Measurements from ENCODE around the gene ATP2A1.
"Not testable (repeated sequence)": the region's sequence is repeated elsewhere in the genome, so short reads cannot be mapped to it uniquely, and the experiment has no call there.

Gene ATP2A1

DNA sequence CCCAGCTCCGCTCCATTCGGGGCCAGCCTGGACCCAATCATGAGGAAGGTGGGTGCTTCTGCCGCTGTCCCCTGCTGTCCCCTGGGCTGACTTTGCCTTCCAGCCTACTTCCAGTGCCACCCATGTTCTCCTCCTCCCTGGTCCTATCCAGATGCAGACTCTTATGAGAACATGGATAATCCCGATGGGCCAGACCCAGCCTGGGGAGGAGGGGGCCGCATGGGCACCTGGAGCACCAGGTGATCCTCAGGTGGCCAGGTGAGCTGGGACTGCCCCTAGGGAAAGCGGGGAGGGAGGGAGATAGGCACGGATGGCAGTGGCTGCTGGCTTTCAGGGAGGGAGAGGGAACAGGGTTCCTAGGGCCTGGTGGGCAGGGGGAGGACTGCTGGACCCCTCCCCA is 60.4 kb downstream of the ATP2A1 start:
- Histone ChIP-seq H3K27me3 (ENCODE audit: control insufficient read depth, insufficient read depth, low read length) (no peaks in the 10 kb centered on the region), H3K9ac (ENCODE audit: low read length) (no peak overlapping the region), H3K27ac (ENCODE audit: low read depth, low read length) (no peak overlapping the region), H3K9me3 (ENCODE audit: control insufficient read depth, insufficient read depth, low read depth, low read length) (no peaks in the 10 kb centered on the region), H3K4me1 (ENCODE audit: control insufficient read depth, insufficient read depth, low read length) (peaks cover 5% of the 10 kb centered on the region), H3K4me3 (ENCODE audit: low read depth, low read length) (no peak overlapping the region), H3K36me3 (ENCODE audit: control insufficient read depth, insufficient read depth, low read length) (no peaks in the 10 kb centered on the region)

DNA sequence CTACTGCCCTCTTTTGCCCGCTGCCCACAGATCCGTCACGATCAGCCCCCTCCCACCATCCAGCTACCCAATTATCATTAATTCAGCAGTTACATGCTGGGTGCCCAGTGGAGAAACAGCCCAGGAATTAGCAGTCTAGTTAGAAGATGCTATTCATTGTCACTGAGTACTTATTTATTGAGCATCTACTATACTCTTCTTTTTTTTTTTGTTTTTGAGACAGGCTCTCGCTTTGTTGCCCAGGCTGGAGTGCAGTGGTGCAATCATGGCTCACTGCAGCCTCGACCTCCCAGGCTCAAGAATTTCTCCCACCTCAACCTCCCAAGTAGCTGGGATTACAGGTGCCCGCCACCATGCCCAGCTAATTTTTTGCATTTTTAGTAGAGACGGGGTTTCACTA is 61.5 kb downstream of the ATP2A1 start:
- not testable (repeated sequence) for H3K9ac ChIP-seq (ENCODE audit: low read length); H3K4me3 ChIP-seq (ENCODE audit: low read depth, low read length); H3K27ac ChIP-seq (ENCODE audit: low read depth, low read length); H3K36me3 ChIP-seq (ENCODE audit: control insufficient read depth, insufficient read depth, low read length); H3K9me3 ChIP-seq (ENCODE audit: control insufficient read depth, insufficient read depth, low read depth, low read length); H3K4me1 ChIP-seq (ENCODE audit: control insufficient read depth, insufficient read depth, low read length); H3K27me3 ChIP-seq (ENCODE audit: control insufficient read depth, insufficient read depth, low read length)

GRCh38 chr16:28943281-28943680 is 65.0 kb downstream of the ATP2A1 start:
- H3K27ac ChIP-seq (ENCODE audit: low read depth, low read length), result no peak overlapping the region

DNA sequence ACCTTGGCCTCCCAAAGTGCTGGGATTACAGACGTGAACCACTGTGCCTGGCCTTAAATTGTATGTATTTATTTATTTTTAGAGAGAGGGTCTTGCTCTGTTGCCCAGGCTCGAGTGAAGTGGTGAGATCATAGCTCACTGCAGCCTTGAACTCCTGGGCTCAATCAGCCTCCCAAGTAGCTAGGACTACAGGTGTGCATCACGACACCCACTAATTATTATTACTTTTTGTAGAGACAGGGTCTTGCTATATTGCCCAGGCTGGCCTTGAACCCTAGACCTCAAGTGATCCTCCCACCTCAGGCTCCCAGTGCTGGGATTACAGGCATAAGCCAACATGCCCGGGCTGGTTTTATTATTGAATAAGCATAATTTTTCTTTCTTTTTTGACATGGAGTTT is 68.4 kb downstream of the ATP2A1 start:
- Histone ChIP-seq H3K4me1 (ENCODE audit: control insufficient read depth, insufficient read depth, low read length) (peaks cover 2% of the 10 kb centered on the region), H3K27ac (ENCODE audit: low read depth, low read length) (no peak overlapping the region), H3K9ac (ENCODE audit: low read length) (no peak overlapping the region)

More at GRCh38 chr16:28943281-28943680, 65.0 kb downstream of the ATP2A1 start:
- no peaks in the 10 kb centered on the region for H3K27me3 ChIP-seq (ENCODE audit: control insufficient read depth, insufficient read depth, low read length)
- no peaks in the 10 kb centered on the region for H3K9me3 ChIP-seq (ENCODE audit: control insufficient read depth, insufficient read depth, low read depth, low read length)
- no peaks in the 10 kb centered on the region for H3K36me3 ChIP-seq (ENCODE audit: control insufficient read depth, insufficient read depth, low read length)
- no peak overlapping the region for H3K4me3 ChIP-seq (ENCODE audit: low read depth, low read length)
- peaks cover 2% of the 10 kb centered on the region for H3K4me1 ChIP-seq (ENCODE audit: control insufficient read depth, insufficient read depth, low read length)
- H3K9ac ChIP-seq (ENCODE audit: low read length), result no peak overlapping the region

GRCh38 chr16:28950648-28951409 is 72.5 kb downstream of the ATP2A1 start, which contains the start of gene NFATC2IP:
NFATC2IP (plus strand) TSS chr16:28950937; CDS start chr16:28951012, 75 bp downstream.
- H3K9ac ChIP-seq (ENCODE audit: low read length), result peak within 1 kb of the TSS; percentile 92
- no peaks in the 10 kb centered on the region for H3K9me3 ChIP-seq (ENCODE audit: control insufficient read depth, insufficient read depth, low read depth, low read length)
- no peaks in the 10 kb centered on the region for H3K27me3 ChIP-seq (ENCODE audit: control insufficient read depth, insufficient read depth, low read length)
- H3K27ac ChIP-seq (ENCODE audit: low read depth, low read length), result peak within 1 kb of the TSS; percentile 81
- H3K4me1 ChIP-seq (ENCODE audit: control insufficient read depth, insufficient read depth, low read length), result peaks cover 8% of the 10 kb centered on the region; the same call in 1 of the 2 replicates
- peaks cover 36% of the 10 kb centered on the region for H3K36me3 ChIP-seq (ENCODE audit: control insufficient read depth, insufficient read depth, low read length)
- peak within 1 kb of the TSS; percentile 96 for H3K4me3 ChIP-seq (ENCODE audit: low read depth, low read length)

More for the DNA sequence above, 68.4 kb downstream of the ATP2A1 start:
- Histone ChIP-seq H3K4me3 (ENCODE audit: low read depth, low read length) (no peak overlapping the region), H3K27me3 (ENCODE audit: control insufficient read depth, insufficient read depth, low read length) (no peaks in the 10 kb centered on the region), H3K36me3 (ENCODE audit: control insufficient read depth, insufficient read depth, low read length) (no peaks in the 10 kb centered on the region), H3K9me3 (ENCODE audit: control insufficient read depth, insufficient read depth, low read depth, low read length) (no peaks in the 10 kb centered on the region)

- peak overlapping the region; percentile 96 for H3K4me3 ChIP-seq (ENCODE audit: low read depth, low read length)
- H3K9me3 ChIP-seq (ENCODE audit: control insufficient read depth, insufficient read depth, low read depth, low read length), result no peaks in the 10 kb centered on the region
- H3K27me3 ChIP-seq (ENCODE audit: control insufficient read depth, insufficient read depth, low read length), result no peaks in the 10 kb centered on the region
- H3K27ac ChIP-seq (ENCODE audit: low read depth, low read length), result peak overlapping the region; percentile 81
- H3K4me1 ChIP-seq (ENCODE audit: control insufficient read depth, insufficient read depth, low read length), result peaks cover 8% of the 10 kb centered on the region; the same call in 1 of the 2 replicates
- peaks cover 42% of the 10 kb centered on the region for H3K36me3 ChIP-seq (ENCODE audit: control insufficient read depth, insufficient read depth, low read length)
- peak overlapping the region; percentile 92 for H3K9ac ChIP-seq (ENCODE audit: low read length)
These were observed 73.2 kb downstream of the ATP2A1 start for GRCh38 chr16:28951410-28951943.

All from HUES6 (cell line).